ENCODE results near the gene SLC25A25. TPM values are rescaled to one million over a fixed set of nuclear protein-coding genes. Genes with fewer than 3 reads are reported as not detected.
A peak's percentile ranks its signal among the peaks of the same experiment; 100 is the strongest.
"Not testable (repeated sequence)": the region's sequence is repeated elsewhere in the genome, so short reads cannot be mapped to it uniquely, and the experiment has no call there.

SLC25A25 gene
- total RNA-seq, 1 donor from 2014 or later: 5.9 TPM

DNA sequence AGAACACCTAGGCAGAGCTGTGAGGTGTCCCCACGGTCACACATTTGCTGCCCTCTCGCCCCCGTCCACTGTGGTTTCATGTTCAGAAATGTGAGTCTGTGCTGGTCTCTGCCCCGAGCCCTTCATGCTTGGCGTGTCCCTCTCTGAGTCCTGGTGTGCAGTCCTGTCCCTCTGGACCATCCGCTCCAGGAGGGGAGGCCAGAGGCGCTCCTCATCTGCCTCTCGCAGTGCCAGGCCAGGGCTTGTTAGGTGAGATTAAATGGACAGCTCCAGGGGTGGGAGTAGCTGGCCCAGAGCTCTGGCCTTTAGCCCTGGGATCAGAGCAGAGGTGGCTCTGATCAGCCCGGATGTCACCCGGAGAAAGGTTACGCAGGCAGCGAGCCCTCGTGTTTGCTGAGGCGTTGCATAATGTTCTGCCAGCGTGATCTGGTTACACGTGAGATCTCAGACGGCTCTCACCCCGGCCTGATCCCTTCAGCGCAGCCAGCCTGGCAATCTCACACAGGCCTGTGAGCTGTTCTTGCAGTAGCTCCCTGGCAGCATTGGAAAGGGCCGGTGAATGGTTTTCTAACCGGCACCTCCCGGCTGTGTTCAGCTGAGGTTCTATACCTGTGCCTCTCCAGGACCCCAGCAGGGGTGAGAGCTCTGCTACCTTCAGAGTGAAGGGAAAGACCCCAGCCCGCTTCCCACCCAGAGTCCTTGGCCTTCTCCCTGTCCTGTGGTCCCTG is 35.0 kb downstream of the SLC25A25 start:
- ATAC-seq (no peak), DNase-seq (ENCODE audit: missing footprints) (no peak)
- intact Hi-C loops (cut with DNase I): no loop called here

DNA sequence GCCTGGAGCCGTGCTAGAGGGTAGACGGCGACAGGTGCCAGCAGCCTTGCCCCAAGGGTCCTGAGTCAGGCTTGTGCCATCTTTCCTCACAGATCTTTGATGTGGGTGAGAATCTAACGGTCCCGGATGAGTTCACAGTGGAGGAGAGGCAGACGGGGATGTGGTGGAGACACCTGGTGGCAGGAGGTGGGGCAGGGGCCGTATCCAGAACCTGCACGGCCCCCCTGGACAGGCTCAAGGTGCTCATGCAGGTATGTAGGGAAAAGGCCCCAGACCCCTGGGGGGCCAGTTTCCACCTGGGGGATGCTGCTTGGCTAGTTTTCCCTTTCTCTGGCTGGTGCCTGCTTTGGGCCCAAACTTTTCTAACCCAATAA is 35.5 kb downstream of the SLC25A25 start:
- ATAC-seq (no peak), DNase-seq (ENCODE audit: missing footprints) (no peak)
- intact Hi-C loops (cut with DNase I): no loop called here

DNA sequence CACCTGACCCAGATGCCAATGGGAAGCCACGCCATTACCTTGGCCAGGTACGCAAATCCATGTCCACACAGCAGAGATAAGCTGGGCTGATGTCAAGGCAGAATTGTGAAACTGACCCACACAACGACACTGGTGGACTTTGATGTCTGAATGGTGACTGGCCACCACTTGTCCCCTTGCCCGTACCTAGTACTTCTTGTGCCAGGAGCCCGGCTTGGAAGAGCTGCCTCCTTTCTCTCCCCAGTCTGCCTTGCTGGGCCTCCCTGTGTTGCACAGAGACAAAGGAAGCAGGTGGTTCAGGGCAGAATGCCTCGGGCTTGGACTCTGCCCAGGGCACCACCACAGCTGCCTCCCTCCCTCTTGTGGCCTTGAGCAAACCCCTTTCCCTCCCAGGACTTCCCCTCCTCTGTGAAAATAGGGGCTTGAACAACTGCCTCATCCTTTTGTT is 36.2 kb downstream of the SLC25A25 start:
- DNase-seq (ENCODE audit: missing footprints) (no peak), ATAC-seq (no peak)
- intact Hi-C loops (cut with DNase I): no loop called here

DNA sequence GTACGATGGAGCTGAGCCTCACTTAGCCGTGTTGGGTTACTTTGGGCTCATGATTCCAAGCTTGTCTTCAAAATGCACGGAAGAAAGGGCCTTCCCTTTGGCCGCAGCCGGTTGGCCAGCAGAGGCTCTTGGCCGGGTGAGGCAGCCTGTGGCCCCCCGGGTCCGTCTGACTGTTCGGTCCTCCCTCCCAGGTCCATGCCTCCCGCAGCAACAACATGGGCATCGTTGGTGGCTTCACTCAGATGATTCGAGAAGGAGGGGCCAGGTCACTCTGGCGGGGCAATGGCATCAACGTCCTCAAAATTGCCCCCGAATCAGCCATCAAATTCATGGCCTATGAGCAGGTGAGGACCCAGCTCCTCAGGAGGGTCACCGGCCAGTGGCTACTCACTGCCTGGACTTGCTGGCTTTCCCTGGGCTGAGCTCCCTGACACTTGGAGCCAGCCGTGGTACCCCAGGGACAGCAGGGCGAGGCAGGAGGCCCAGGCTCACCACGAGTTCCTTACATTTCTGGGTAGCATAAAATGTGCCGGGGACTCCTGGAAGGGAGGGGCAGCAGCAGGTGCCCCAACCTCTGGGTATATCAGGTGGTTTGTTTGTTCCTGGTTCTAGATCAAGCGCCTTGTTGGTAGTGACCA is 37.6 kb downstream of the SLC25A25 start:
- ATAC-seq: no peak
- DNase-seq (ENCODE audit: missing footprints): no peak
- intact Hi-C loops (cut with DNase I): no loop called here

DNA sequence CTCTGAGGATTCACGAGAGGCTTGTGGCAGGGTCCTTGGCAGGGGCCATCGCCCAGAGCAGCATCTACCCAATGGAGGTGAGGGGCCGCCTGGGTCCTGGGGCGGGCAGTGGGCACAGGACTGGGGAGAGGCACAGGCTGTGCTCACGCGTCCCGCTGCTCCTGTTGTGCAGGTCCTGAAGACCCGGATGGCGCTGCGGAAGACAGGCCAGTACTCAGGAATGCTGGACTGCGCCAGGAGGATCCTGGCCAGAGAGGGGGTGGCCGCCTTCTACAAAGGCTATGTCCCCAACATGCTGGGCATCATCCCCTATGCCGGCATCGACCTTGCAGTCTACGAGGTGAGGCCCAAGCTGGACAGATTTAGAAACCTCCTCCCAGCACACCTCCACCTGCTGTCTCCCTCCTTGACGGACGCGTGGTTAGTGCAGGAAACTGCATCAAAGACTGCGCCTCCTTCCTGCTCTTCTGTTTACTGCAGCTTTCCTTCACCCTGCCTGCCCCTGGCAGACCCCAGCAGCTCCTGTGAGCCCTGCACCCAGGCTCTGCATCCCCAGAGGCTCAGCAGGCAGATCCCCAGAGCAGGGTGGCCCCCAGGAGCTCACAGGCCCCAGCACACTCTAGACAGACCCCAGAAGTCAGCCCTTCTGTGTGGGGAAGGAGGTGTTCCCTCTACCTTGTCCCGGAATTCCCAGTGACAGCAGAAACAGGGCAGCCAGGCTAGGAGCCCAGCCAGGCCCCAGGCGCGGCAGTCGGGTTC is 38.3 kb downstream of the SLC25A25 start:
- intact Hi-C loops (cut with DNase I): no loop called here
- no peak for ATAC-seq
- DNase-seq (ENCODE audit: missing footprints): no peak

DNA sequence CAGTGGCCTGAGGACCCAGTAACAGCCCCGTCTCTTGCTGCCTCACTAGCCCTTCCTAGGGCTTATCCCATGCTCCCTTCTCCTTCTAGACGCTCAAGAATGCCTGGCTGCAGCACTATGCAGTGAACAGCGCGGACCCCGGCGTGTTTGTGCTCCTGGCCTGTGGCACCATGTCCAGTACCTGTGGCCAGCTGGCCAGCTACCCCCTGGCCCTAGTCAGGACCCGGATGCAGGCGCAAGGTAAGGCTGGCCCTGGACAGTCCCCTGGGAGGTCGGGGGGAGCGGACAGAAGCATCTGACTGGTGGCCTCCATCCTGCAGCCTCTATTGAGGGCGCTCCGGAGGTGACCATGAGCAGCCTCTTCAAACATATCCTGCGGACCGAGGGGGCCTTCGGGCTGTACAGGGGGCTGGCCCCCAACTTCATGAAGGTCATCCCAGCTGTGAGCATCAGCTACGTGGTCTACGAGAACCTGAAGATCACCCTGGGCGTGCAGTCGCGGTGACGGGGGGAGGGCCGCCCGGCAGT is 39.0 kb downstream of the SLC25A25 start:
- intact Hi-C loops (cut with DNase I): no loop called here
- DNase-seq (ENCODE audit: missing footprints): no peak
- ATAC-seq: no peak

DNA sequence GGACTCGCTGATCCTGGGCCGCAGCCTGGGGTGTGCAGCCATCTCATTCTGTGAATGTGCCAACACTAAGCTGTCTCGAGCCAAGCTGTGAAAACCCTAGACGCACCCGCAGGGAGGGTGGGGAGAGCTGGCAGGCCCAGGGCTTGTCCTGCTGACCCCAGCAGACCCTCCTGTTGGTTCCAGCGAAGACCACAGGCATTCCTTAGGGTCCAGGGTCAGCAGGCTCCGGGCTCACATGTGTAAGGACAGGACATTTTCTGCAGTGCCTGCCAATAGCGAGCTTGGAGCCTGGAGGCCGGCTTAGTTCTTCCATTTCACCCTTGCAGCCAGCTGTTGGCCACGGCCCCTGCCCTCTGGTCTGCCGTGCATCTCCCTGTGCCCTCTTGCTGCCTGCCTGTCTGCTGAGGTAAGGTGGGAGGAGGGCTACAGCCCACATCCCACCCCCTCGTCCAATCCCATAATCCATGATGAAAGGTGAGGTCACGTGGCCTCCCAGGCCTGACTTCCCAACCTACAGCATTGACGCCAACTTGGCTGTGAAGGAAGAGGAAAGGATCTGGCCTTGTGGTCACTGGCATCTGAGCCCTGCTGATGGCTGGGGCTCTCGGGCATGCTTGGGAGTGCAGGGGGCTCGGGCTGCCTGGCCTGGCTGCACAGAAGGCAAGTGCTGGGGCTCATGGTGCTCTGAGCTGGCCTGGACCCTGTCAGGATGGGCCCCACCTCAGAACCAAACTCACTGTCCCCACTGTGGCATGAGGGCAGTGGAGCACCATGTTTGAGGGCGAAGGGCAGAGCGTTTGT is 39.6 kb downstream of the SLC25A25 start:
- ATAC-seq (no peak), DNase-seq (ENCODE audit: missing footprints) (no peak)
- intact Hi-C loops (cut with DNase I): no loop called here

DNA sequence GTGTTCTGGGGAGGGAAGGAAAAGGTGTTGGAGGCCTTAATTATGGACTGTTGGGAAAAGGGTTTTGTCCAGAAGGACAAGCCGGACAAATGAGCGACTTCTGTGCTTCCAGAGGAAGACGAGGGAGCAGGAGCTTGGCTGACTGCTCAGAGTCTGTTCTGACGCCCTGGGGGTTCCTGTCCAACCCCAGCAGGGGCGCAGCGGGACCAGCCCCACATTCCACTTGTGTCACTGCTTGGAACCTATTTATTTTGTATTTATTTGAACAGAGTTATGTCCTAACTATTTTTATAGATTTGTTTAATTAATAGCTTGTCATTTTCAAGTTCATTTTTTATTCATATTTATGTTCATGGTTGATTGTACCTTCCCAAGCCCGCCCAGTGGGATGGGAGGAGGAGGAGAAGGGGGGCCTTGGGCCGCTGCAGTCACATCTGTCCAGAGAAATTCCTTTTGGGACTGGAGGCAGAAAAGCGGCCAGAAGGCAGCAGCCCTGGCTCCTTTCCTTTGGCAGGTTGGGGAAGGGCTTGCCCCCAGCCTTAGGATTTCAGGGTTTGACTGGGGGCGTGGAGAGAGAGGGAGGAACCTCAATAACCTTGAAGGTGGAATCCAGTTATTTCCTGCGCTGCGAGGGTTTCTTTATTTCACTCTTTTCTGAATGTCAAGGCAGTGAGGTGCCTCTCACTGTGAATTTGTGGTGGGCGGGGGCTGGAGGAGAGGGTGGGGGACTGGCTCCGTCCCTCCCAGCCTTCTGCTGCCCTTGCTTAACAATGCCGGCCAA is 40.4 kb downstream of the SLC25A25 start:
- intact Hi-C loops (cut with DNase I): no loop called here
- DNase-seq (ENCODE audit: missing footprints): no peak
- no peak for ATAC-seq

DNA sequence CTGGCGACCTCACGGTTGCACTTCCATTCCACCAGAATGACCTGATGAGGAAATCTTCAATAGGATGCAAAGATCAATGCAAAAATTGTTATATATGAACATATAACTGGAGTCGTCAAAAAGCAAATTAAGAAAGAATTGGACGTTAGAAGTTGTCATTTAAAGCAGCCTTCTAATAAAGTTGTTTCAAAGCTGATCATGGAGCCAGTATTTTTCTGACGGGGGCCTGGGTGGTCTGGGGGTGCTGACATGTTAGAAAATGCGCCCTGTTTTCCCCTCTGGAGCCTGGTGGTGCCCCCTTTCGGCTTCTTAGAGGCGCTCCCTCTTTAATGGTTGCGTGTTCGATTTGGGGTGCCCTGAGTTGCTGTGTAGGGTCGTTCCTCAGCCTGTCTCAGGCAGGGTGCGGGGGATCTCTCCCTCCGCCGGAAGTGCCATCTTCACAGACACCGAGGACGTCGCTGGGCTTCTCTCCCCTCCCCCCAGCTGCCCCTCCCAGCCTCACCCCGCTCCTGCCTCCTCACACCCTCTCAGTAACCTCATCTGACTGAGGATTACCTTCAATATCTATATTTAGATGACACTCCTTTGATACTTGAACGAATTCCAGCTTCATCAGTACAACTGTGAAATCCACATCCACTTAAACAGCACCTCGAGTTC is 41.1 kb downstream of the SLC25A25 start:
- DNase-seq (ENCODE audit: missing footprints): no peak
- no peak for ATAC-seq
- intact Hi-C loops (cut with DNase I): no loop called here

DNA sequence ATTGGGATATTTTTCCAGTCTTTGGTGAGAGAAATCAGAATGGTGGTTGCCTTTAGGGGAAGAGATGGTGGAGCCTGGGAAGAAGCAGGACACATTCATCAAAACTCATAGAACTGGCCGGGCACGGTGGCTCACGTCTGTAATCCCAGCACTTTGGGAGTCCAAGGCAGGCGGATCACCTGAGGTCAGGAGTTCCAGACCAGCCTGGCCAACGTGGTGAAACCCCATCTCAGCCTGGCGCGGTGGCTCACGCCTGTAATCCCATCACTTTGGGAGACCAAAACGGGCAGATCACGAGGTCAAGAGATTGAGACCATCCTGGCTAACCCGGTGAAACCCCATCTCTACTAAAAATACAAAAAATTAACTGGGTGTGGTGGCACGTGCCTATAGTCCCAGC is 43.7 kb downstream of the SLC25A25 start:
- DNase-seq (ENCODE audit: missing footprints); intact Hi-C loops (cut with DNase I): not testable (repeated sequence)

DNA sequence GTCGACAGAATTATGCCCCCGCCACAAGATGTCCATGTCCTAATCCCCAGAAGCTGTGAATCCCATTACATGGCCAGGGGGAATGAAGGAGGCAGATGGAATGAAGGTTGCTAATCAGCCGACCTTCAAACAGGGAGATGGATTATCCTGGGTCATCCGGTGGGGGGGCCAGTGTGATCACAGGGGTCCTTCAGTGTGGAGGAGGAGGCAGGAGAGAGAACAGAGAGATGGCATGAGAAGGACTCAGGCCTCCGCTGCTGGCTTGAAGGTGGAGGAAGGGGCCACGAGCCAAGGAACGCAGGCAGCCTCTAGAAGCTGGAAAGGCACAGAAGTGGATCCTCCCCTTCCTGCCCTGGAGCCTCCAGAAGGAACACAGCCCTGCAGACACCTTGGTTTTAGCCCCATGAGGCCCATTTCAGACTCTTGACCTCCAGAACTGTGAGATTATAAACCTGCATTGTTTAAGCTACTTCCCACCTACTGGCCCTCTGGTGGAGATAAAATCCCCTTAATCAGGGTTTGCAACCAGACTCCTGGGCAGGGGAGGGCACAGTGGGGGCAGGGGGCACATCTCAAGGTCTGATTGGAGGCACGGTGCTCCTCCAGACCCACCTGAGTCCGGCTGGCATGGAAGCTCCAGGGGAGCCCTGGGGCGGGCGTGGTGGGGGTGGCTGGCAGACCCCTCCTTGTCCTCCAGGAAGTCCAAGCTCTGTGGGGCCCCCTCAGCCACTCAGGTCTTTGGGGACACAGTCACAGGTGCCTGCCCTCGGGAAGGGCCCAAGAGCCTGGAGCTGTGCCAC is 45.7 kb downstream of the SLC25A25 start:
- intact Hi-C loops (cut with DNase I): no loop called here
- ATAC-seq (no peak), DNase-seq (ENCODE audit: missing footprints) (no peak)

More for the DNA sequence above, 43.7 kb downstream of the SLC25A25 start:
- not testable (repeated sequence) for ATAC-seq

DNA sequence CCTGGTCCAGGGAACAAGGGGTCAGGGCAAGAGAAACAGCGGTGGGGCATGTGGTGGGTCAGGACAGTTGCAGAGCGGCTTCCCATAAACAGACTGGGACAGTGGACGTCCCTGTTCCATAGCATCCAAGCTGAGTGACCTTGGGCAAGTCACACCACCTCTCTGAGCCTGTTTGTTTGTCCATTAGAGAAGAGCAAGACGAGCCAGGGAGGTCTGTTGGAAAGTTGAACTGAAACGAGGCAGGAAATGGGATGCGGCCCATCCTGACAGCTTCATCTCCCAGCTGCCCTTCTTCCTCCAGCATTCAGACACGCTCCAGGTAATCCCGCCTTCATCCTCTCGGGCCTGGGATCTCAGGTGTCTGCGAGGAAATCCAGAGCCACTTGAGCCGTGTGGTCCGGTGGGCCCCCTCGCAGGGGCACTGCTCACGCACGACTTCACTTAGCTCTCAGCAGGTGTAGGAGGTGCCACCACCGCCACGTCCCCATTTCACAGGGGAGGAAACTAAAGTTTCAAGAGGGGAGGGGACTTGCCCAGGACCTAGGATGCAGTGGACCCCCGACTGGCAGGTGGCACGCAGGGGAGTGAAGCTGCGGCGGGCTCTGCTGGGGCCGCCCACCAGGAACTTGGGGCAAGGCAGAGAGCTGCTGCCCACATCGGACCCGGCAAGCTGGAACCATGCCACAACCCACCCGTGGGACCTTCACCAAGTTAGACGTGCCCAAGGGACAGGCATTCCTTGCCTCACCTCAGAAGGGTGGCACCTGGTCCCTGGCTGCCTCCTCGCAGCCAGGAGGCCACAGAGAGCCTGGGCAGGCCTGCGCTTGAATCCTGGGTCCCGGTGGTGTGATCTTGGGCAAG is 46.5 kb downstream of the SLC25A25 start:
- DNase-seq (ENCODE audit: missing footprints) (peak; percentile 37), ATAC-seq (no peak)
- intact Hi-C loops (cut with DNase I): loop anchor here (5.0 kb wide), 1 partner anchor 172 kb away; no protein-coding TSS in a partner anchor

DNA sequence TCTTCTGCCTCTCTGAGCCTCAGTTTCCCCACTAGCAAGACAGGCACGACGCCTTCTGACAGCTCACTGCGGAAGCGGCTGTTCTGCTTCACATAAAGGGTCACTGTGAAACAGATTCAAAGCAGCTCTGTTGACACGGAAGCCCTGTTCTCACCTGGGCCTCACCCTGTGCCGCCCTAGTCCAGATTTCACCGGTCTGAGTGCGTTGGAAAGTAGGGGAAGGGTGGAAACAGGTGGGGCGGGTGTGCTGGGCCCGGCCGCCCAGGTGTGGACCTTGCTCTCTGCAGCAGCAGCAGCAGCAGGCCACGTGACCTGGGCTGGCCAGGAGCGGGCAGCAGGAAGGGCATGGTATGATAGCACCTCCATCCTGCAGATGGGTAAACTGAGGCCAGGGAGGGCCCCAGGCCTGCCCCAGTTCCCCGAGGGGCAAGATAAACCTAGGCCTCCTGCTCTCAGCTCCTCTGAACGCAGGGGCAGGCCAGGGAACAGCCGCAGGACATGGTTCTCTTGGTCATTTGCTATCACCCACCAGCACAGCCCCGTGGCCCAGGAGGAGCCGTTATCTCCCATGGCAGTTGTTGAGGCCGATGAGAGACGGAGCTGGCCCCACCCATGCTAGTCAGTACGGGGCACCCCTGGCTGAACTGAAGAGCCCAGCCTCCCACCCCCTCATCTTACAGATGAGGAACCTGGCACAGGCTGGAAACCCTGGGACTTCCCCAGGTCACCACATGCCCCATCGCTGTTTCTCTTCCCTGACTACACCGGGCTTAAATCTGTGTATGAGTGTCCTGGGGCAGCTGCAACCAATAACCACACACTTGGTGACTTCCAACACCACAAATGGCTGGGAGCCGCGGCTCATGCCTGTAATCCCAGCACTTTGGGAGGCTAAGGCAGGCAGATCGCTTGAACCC is 47.4 kb downstream of the SLC25A25 start:
- ATAC-seq: no peak
- DNase-seq (ENCODE audit: missing footprints): peak; percentile 50
- intact Hi-C loops (cut with DNase I): loop anchor here (5.0 kb wide), 1 partner anchor 173 kb away; no protein-coding TSS in a partner anchor

DNA sequence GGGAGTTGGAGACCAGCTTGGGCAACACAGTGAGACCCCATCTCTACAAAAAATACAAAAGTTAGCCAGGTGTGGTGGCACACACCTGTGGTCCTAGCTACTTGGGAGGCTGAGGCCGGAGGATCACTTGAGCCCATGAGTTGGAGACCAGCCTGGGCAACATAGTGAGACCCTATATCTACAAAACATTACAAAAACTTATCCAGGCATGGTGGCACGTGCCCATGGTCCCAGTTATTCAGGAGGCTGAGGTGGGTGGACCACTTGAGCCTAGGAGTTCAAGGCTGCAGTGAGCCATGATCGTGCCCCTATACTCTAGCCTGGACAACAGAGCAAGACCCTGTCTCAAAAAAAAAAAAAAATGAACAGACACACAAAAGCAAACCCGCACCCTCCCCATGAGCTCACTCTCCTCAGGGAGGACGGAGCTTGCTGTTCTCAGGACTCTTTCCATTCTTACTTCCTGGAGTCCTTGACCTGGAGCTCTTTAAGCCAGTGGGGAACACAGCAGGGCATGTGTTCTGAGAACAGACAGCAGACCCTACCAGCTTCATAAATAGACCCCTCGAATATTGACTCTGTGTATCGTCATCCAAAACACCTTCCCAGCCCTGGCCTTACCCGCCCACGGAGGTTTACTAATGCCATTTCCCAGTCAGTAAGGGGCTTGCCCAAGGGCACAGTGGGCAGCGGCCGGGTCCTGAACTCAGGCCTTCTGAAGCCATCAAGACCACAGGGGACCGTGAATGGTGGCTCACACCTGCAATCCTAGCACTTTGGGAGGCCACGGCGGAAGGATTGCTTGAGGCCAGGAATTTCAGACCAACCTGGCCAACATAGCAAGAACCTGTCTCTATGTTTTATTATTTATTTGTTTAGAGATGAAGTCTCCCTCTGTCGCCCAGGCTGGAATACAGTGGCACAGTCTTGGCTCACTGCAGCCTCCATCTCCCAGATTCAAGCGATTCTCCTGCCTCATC is 48.4 kb downstream of the SLC25A25 start:
- DNase-seq (ENCODE audit: missing footprints) (peak; percentile 35), ATAC-seq (no peak)
- intact Hi-C loops (cut with DNase I): loop anchor here (5.0 kb wide), 1 partner anchor 174 kb away; no protein-coding TSS in a partner anchor

Data from Right ventricle myocardium inferior (tissue), 1 donor.